Sigmoid colon (tissue), 4 donors: ENCODE measurements around the gene KIF5A.

ENCODE experiments used
- CTCF ChIP-seq, 4 experiments: fragments of 450-650 bp in 3 of 4; fragments of 200-600 bp in 1 of 4; IDR thresholded peaks; one replicate each; pipeline ENCODE4 v1.5.1; 2016 to 2019; ENCODE audit warnings: antibody characterized with exemption in 4 of 4, mild to moderate bottlenecking in 3 of 4, moderate library complexity in 2 of 4
- POLR2AphosphoS5 ChIP-seq, 4 donors: sonication (generic); formaldehyde crosslinking; IDR thresholded peaks; one replicate each; pipeline ENCODE4 v1.6.1; 2017; ENCODE audit warnings: antibody characterized with exemption in 4 of 4

DNA sequence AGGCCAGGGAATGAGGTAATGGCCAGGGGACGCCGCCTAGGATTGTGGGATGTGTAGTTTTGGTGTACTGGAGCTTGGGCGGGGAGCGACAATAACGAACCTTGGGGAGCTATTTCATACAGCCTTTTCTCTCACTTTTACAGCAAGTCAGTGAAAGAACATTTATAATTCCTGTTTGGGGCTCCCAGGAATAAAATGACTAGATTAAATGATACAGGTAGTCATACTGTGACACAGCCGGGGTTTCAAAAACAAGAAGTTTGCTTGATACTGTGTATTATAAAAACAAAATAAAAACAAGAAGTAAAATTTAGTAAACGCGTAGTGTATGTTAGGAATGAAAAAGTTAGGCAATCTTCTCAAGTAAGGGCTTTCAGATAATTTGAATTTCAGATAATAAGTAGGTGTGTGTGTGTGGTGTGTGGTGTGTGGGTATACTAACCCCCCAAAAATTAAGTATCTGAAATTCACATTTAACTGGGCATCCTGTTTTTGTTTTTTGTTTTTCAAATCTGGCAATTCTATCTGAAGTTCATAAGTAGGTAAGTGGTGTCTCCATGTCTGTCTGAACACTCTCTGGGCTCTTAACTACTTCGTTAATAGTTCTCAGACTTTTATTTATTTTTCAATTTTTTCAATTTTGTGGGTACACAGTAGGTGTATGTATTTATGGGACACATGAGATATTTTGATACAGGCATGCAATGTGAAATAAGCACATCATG, 2.4 kb upstream of the KIF5A start:
- TF ChIP-seq CTCF (IDR thresholded peaks at IDR 0.05): no peak
- no peak for TF ChIP-seq POLR2AphosphoS5 (IDR thresholded peaks at IDR 0.05)
